ENCODE measurements around the gene PRPF40A.
"Not testable (repeated sequence)": the region's sequence is repeated elsewhere in the genome, so short reads cannot be mapped to it uniquely, and the experiment has no call there.

PRPF40A gene

DNA sequence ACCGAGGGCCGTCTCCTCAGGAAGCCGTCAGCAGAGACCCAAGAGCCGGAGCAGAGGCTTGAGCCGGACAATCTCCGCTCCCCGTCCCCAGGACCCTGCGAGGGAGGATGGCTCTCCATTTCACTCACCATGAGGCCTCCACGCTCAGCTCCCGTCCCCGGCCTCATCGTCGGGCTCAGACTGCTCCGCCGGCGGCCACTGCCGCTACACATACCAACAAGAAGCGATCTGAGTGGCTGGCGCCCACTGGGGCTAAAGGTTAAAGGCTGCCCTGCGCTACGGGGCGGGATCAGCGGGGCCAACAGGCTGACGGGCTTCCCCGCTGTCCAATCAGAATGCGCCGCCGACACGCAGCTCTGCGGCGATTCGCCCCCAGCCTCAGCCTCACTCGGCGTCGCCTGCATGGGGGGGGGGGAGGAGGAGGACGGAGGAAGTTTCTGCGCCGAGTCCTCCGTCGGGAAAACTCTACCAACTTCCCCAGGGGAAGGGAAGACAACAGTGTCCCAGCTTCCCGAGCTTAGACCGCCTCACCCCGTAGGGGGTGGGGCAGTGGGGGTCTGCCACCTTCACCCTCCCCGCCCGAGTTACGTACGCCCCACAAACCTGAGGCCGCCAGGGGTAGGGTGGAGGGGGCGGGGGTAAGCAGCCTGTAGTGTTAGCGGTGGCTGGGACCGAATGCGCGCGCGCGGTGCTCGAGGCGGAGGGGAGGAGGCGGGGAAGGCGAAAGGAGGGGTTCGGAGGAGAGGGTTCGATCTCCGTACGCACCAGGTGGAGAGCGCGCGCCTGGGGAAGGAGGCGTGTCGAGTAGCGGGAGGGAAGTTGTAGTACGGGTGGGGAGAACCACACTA is at the start of gene PRPF40A:
Gene PRPF40A, minus strand, starts transcription at position 234 of the 848 bp plus-strand sequence. Its CDS starts 22 bp downstream, at position 212.
- DNase-seq, result peak; percentile 93

DNA sequence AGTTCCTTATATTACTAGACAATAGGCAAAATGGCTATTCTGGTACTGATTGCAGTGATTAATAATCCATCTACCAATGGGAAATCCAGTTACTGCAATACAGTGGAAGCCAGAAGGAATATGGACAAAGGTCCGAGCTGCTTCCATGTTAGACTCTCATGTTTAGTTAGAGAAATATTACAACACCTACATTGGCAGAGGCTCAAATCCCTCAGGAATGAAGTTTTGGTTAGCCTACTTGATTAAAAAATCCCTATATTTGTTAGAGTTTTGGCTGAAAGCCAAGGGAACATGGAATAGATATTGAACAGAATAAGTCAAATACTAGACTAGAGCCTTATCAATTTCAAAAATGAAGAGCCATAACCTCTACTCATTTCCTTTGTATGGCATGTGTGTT is 49.7 kb upstream of the PRPF40A start:
- DNase-seq, result no peak

- no peak for DNase-seq
Observed at GRCh38 chr2:152763651-152764050, 46.4 kb upstream of the PRPF40A start.

GRCh38 chr2:152763208-152763607 is 45.9 kb upstream of the PRPF40A start:
- not testable (repeated sequence) for DNase-seq

- DNase-seq, result no peak
Observed at GRCh38 chr2:152762202-152762601, 44.9 kb upstream of the PRPF40A start.

DNA sequence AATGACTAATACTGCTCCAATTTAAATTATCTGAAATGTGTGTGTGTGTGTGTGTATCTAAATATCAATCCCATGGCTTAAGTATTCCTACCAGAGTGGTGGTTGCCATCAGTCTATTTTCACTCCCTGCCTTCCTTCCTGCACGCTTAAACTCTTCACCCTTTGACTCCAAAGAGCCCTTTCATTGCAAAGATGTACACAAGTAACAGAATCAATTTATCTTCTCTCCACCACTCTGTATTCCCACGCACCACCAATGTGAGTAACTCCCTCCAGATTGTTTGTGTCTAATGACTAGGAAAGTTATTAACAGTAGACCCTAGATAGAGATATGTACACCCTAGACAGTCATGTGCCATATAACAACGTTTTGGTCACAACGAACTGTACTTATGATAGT is 44.0 kb upstream of the PRPF40A start:
- no peak for DNase-seq

GRCh38 chr2:152759290-152760072 is 42.2 kb upstream of the PRPF40A start:
- no peak for DNase-seq

DNA sequence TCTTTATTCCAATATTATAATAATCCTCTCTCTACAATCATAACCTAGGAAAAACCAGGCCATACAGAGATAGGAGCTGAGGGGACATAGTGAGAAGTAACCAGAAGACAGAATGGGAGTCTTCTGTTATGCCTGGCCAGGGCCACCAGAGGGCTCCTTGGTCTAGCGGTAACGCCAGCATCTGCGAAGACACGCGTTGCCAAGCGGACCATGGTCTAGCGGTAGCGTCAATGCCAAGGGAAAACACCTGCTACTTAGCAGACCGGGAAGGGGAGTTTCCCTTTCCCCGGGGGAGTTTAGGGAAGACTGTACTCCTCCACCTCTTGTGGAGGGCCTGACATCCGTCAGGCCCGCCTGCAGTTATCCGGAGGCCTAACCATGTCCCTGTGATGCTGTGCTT is 37.8 kb upstream of the PRPF40A start:
- DNase-seq, result no peak

DNA sequence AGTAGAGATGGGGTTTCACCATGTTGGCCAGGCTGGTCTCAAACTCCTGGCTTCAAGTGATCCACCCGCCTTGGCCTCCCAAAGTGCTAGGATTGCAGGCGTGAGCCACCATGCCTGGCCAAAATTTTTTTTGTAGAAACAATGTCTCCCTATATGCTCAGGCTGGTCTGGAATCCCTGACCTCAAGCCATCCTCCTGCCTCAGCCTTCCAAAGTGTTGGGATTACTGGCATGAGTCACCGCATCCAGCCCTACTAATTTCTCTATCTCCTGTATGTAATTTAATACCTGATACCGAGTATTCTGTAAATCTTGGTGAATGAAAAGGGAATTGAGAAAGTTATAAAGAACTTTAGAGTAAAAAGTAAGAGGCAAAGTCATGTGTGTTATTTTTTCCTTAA is 30.5 kb upstream of the PRPF40A start:
- not testable (repeated sequence) for DNase-seq

DNA sequence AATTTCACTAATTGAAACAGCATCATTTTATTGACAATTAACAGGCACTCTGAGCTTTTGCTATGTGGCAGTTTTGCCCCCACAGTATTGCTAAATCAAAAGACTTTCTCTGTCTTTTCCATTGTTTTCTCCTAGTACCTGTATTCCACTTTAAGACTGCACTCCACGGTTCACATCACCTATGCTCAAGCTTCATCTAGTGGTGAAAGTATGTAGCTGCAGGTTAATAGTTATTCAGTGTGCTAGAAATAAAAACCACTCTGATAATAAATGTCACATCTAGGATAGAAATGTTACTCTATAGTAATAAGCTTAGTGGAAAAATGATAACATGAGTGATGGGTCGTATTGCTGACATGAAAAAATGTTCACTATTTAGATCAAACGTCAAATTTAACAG is 25.7 kb upstream of the PRPF40A start:
- no peak for DNase-seq

GRCh38 chr2:152740743-152741328 is 23.6 kb upstream of the PRPF40A start:
- peak; percentile 61 for DNase-seq

GRCh38 chr2:152739705-152740104 is 22.4 kb upstream of the PRPF40A start:
- DNase-seq, result not testable (repeated sequence)

DNA sequence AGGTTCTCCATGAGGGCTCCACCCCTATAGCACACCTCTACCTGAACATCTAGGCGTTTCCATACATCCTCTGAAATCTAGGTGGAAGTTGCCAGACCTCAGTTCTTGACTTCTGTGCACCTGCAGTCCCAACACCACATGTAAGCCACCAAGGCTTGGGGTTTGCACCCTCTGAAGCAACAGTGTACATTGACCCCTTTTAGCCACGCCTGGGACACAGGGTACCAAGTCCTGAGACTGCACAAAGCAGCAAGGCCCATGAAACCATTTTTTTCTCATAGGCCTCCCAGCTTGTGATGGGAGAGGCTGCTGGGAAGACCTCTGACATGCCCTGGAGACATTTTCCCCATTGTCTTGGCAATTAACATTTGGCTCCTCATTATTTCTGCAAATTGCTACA is 21.2 kb upstream of the PRPF40A start:
- no peak for DNase-seq

- DNase-seq, result not testable (repeated sequence)
Observed at GRCh38 chr2:152737509-152737908, 20.2 kb upstream of the PRPF40A start.

- DNase-seq, result peak; percentile 91
Observed at GRCh38 chr2:152730591-152731333, 13.5 kb upstream of the PRPF40A start.

DNA sequence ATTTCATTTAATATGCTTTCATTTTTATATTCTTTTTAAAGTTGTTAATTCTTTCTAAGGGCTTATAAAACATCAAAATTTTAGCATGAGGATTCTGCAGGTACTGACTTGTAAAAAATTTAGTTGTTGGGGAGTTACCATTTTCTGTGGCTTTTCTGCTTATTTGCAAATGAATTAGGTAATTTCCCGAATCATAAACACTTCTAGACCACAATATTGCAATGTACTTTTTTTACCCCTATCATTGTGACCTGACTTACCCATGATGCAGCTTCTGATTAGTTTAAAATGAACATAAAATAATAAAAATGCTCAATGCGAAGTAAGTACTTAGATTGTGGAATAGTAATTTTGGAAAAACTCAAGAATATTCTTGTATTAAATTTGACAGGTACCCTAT is 12.6 kb upstream of the PRPF40A start:
- peak; percentile 74 for DNase-seq

GRCh38 chr2:152723918-152724317 is 6.7 kb upstream of the PRPF40A start:
- DNase-seq, result no peak

DNA sequence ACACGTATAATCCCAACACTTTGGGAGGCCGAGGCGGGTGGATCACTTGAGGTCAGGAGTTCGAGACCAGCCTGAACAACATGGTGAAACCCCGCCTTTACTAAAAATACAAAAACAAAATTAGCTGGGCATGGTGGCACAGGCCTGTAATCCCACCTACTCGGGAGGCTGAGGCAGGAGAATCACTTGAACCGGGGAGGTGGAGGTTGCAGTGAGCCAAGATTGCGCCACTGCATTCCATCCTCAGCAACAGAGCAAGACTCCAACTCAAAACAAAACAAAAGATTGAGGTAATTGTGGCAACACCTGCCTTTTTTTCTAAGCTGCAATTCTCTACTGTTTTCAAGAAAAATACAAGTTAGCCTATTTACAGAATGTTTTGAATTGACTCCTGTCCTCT is 5.4 kb upstream of the PRPF40A start:
- not testable (repeated sequence) for DNase-seq

- DNase-seq, result no peak
Observed at GRCh38 chr2:152720794-152721193, 3.5 kb upstream of the PRPF40A start.

- peak; percentile 43 for DNase-seq
Observed at GRCh38 chr2:152718909-152719645, 1.8 kb upstream of the PRPF40A start.

GRCh38 chr2:152718076-152718908 is 1.0 kb upstream of the PRPF40A start, which contains the start of gene ARL6IP6:
Gene ARL6IP6, plus strand, starts transcription at chr2:152718620. Its CDS starts 5 bp downstream, at chr2:152718625.
- peak; percentile 67 for DNase-seq
